ENCODE data around the gene ZW10. TPM values are rescaled to one million over a fixed set of nuclear protein-coding genes. Genes with fewer than 3 reads are reported as not detected.

ZW10 gene
- 12.0 to 15.1 TPM (median 12.8 TPM) in 5 replicates for total RNA-seq (2022; extraction: Qiagen RNA extraction)

GRCh38 chr11:113773416-113774173 is at the start of gene ZW10:
TSS of gene ZW10 (minus strand) at chr11:113773692. CDS start at chr11:113773666, 26 bp downstream.

GRCh38 chr11:113779496-113779895 is 6.0 kb upstream of the ZW10 start, which contains the start of gene CLDN25:
TSS of gene CLDN25 (plus strand) at chr11:113779796. CDS start at chr11:113779796, 0 bp downstream.

GRCh38 chr11:113705871-113706655 is 67.4 kb downstream of the ZW10 start, which contains the start of gene TMPRSS5:
TSS of gene TMPRSS5 (minus strand) at chr11:113706308. CDS start at chr11:113706224, 84 bp downstream.

Other genes starting within 250 kb of the ZW10 start
- 0.08 to 0.15 TPM (median 0.12 TPM) in 5 replicates for gene TMPRSS5, start 67.4 kb downstream of the ZW10 start, total RNA-seq (2022; extraction: Qiagen RNA extraction)
- not detected in 5 replicates for gene CLDN25, start 6.1 kb upstream of the ZW10 start, total RNA-seq (2022; extraction: Qiagen RNA extraction)
- 13.5 to 20.8 TPM (median 16.1 TPM) in 5 replicates for gene USP28, start 101.9 kb upstream of the ZW10 start, total RNA-seq (2022; extraction: Qiagen RNA extraction)
- not detected in 5 replicates for gene HTR3B, start 131.1 kb upstream of the ZW10 start, total RNA-seq (2022; extraction: Qiagen RNA extraction)
- not detected in 5 replicates for gene HTR3A, start 201.4 kb upstream of the ZW10 start, total RNA-seq (2022; extraction: Qiagen RNA extraction)